ENCODE measurements around the gene CKAP2. TPM values are rescaled to one million over a fixed set of nuclear protein-coding genes. Genes with fewer than 3 reads are reported as not detected.
"Not testable (repeated sequence)": the region's sequence is repeated elsewhere in the genome, so short reads cannot be mapped to it uniquely, and the experiment has no call there.

The CKAP2 gene
- total RNA-seq, 1 donor from 2014 or later: 53.6 TPM

- DNase-seq (ENCODE audit: low read depth); H3K4me3 ChIP-seq (ENCODE audit: low read depth, low read length): not testable (repeated sequence)
Measured at GRCh38 chr13:52497979-52498378, 42.7 kb downstream of the CKAP2 start.

GRCh38 chr13:52502277-52502676 is 47.0 kb downstream of the CKAP2 start:
- DNase-seq (ENCODE audit: low read depth); H3K4me3 ChIP-seq (ENCODE audit: low read depth, low read length): not testable (repeated sequence)

- not testable (repeated sequence) for DNase-seq (ENCODE audit: low read depth); H3K4me3 ChIP-seq (ENCODE audit: low read depth, low read length)
Measured at GRCh38 chr13:52505843-52506242, 50.6 kb downstream of the CKAP2 start.

GRCh38 chr13:52509532-52509931 is 54.3 kb downstream of the CKAP2 start:
- not testable (repeated sequence) for DNase-seq (ENCODE audit: low read depth); H3K4me3 ChIP-seq (ENCODE audit: low read depth, low read length)

- H3K4me3 ChIP-seq (ENCODE audit: low read depth, low read length); DNase-seq (ENCODE audit: low read depth): not testable (repeated sequence)
Measured at GRCh38 chr13:52510221-52510797, 55.0 kb downstream of the CKAP2 start.

- not testable (repeated sequence) for H3K4me3 ChIP-seq (ENCODE audit: low read depth, low read length); DNase-seq (ENCODE audit: low read depth)
Measured at GRCh38 chr13:52511598-52511997, 56.3 kb downstream of the CKAP2 start.

- not testable (repeated sequence) for H3K4me3 ChIP-seq (ENCODE audit: low read depth, low read length); DNase-seq (ENCODE audit: low read depth)
Measured at GRCh38 chr13:52513957-52514596, 58.8 kb downstream of the CKAP2 start.

- not testable (repeated sequence) for DNase-seq (ENCODE audit: low read depth); H3K4me3 ChIP-seq (ENCODE audit: low read depth, low read length)
Measured at GRCh38 chr13:52523323-52523722, 68.0 kb downstream of the CKAP2 start.

Other genes starting within 250 kb of the CKAP2 start
- 10.2 and 19.2 TPM in 2 replicates for gene THSD1, start 49.3 kb upstream of the CKAP2 start, total RNA-seq
- 15.8 and 26.8 TPM in 2 replicates for gene VPS36, start 4.8 kb upstream of the CKAP2 start, total RNA-seq
- gene HNRNPA1L2, start 187.0 kb downstream of the CKAP2 start, total RNA-seq: 6.1 and 7.5 TPM in 2 replicates
- gene SUGT1, start 197.4 kb downstream of the CKAP2 start, total RNA-seq: 53.0 and 61.4 TPM in 2 replicates

Data from epithelial cell of proximal tubule (primary cell).